ENCODE measurements around the gene MAMDC2. TPM values are rescaled to one million over a fixed set of nuclear protein-coding genes. Genes with fewer than 3 reads are reported as not detected.

Gene MAMDC2
- total RNA-seq, 1 experiment from 2014 or later: 1.2 TPM

DNA sequence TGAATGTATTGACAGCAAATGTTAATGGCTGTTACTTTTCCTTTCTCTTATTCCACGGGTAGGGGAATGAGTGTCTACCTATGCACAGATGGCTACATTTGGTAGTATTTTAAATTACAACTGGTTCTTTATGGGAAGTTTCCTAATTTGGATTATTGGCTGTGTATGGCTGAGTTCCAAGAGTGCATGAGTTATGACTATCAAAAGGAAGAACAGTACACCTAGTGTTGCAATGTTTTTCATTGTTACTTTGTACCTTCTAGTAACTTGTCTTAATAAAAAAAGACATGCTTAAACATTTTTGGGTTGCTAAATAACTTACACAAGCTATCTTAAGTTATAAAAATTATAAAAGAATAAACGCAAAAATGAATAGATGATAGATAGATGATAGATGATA is 35.8 kb upstream of the MAMDC2 start:
- Histone ChIP-seq H3K4me3 (replicated peaks in 1 of 2; ENCODE audit: low read depth in 1 of 2, low read length in 2 of 2) (no peak overlapping the region), H3K9ac (ENCODE audit: low read length) (no peak overlapping the region), H3K4me2 (ENCODE audit: low read length) (no peak overlapping the region), H3K9me3 (ENCODE audit: control insufficient read depth in 1 of 2, insufficient read depth in 1 of 2, low read depth in 1 of 2, low read length in 2 of 2) (no peaks in the 10 kb centered on the region), H2AFZ (ENCODE audit: low read depth, low read length, poor library complexity, severe bottlenecking) (no peak overlapping the region), H3K79me2 (ENCODE audit: insufficient read depth, low read length) (no peaks in the 10 kb centered on the region), H3K27me3 (ENCODE audit: insufficient read depth, low read length) (no peaks in the 10 kb centered on the region), H3K9me2 (ENCODE audit: insufficient read depth) (no peaks in the 10 kb centered on the region), H3K27ac (ENCODE audit: low read depth, low read length) (no peak overlapping the region), H4K20me1 (ENCODE audit: insufficient read depth) (no peaks in the 10 kb centered on the region), H3K4me1 (ENCODE audit: control insufficient read depth in 1 of 2, insufficient read depth in 2 of 2, low read length in 2 of 2) (peaks cover 0 to 4% of the 10 kb centered on the region in 2 experiments; a peak in 1 of 4 replicates), H3K36me3 (ENCODE audit: control insufficient read depth in 1 of 2, insufficient read depth in 2 of 2, low read length in 2 of 2) (no peaks in the 10 kb centered on the region)
- DNase-seq (ENCODE audit: low read depth, low spot score): no peak
- intact Hi-C loops (cut with micrococcal nuclease): no loop called here
- ChIA-PET RAD21 (ENCODE audit: low non-redundant PET in 1 of 2, low total read pairs in 2 of 2, uncharacterized antibody in 2 of 2, unreplicated experiment in 2 of 2) (no interaction called here), CTCF (no interaction called here), POLR2A (no interaction called here)
- TF ChIP-seq YY1 (IDR thresholded peaks at IDR 0.05; ENCODE audit: extremely low read depth, insufficient replicate concordance, low read depth, low read length) (no peak), EGR1 (IDR thresholded peaks at IDR 0.05; ENCODE audit: low read depth) (no peak), RAD21 (IDR thresholded peaks at IDR 0.05; ENCODE audit: low read depth) (no peak), FOSL1 (IDR thresholded peaks at IDR 0.05; ENCODE audit: low read depth) (no peak), POLR2A (IDR thresholded peaks at IDR 0.05; ENCODE audit: borderline replicate concordance, extremely low read depth, insufficient read depth, insufficient read length) (no peak), TCF7L2 (IDR thresholded peaks at IDR 0.05; ENCODE audit: borderline replicate concordance, extremely low read depth, insufficient read depth, insufficient read length) (no peak), ELF1 (IDR thresholded peaks at IDR 0.05; ENCODE audit: borderline replicate concordance, low read depth) (no peak), JUND (IDR thresholded peaks at IDR 0.05) (no peak), ZNF274 (IDR thresholded peaks at IDR 0.05; ENCODE audit: low read depth, low read length) (no peak), SP1 (IDR thresholded peaks at IDR 0.05; ENCODE audit: low read depth) (no peak)
- TF ChIP-seq, protein P1, sequence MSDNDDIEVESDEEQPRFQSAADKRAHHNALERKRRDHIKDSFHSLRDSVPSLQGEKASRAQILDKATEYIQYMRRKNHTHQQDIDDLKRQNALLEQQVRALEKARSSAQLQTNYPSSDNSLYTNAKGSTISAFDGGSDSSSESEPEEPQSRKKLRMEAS (IDR thresholded peaks at IDR 0.05): no peak
- TF ChIP-seq, protein P2, sequence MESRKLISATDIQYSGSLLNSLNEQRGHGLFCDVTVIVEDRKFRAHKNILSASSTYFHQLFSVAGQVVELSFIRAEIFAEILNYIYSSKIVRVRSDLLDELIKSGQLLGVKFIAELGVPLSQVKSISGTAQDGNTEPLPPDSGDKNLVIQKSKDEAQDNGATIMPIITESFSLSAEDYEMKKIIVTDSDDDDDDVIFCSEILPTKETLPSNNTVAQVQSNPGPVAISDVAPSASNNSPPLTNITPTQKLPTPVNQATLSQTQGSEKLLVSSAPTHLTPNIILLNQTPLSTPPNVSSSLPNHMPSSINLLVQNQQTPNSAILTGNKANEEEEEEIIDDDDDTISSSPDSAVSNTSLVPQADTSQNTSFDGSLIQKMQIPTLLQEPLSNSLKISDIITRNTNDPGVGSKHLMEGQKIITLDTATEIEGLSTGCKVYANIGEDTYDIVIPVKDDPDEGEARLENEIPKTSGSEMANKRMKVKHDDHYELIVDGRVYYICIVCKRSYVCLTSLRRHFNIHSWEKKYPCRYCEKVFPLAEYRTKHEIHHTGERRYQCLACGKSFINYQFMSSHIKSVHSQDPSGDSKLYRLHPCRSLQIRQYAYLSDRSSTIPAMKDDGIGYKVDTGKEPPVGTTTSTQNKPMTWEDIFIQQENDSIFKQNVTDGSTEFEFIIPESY (IDR thresholded peaks at IDR 0.05; ENCODE audit: extremely low read depth, insufficient replicate concordance, low read length): no peak
- no peak for ATAC-seq
- BruUV-seq (replicated peaks): no TSS peak

Measured in HCT116 (cell line).